Epidermal melanocyte (primary cell): ENCODE results near the gene MTFMT.
A peak's percentile ranks its signal among the peaks of the same experiment; 100 is the strongest.
"Not testable (repeated sequence)": the region's sequence is repeated elsewhere in the genome, so short reads cannot be mapped to it uniquely, and the experiment has no call there.

Source experiments
- DNase-seq: peaks from one replicate; pipeline ENCODE4 v3.0.0; 2011; ENCODE audit warnings: low spot score; ENCODE audit not compliant: insufficient read length

Gene MTFMT

GRCh38 chr15:65060641-65061397 is 31.4 kb upstream of the MTFMT start:
- DNase-seq = no peak

GRCh38 chr15:65059931-65060596 is 30.6 kb upstream of the MTFMT start:
- DNase-seq = no peak

DNA sequence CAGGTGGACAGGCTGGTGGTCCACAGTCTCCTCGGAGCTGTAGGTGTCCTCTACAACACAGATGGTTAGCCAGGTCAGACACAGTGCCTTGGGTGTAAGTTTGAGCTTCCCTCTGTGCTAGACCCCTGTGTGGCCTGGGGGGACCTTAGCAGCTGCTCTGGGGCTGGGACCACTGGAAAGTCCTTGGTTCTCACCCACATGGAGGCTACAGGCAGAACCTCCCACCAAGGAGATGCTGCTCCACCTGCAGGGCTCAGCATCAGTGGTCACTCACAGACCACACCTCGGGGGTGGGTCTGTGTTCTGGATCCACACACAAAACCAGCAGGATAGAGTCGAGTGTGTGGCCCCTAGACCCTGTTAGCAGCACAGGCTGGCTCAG is 29.9 kb upstream of the MTFMT start:
- no peak for DNase-seq

GRCh38 chr15:65058394-65059368 is 29.2 kb upstream of the MTFMT start:
- DNase-seq = no peak

DNA sequence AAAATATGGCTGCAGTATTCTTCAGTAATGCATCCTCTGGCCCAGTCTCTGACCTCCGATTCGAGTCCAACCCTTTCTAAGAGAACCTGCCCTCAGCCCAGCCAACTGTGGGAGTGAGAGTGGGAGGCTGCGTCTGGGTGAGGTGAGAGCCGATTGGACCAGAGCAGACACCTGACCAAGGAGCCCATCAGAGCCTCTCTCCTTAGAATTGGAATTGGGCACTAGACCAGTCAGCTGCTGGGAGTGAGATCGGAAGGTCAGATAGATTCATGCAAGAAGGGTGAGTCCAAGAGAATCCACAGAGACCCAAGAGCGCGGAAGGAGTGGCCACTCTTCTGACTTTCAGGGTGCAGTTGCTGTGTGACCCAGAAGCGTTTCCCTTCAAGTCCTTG is 28.1 kb upstream of the MTFMT start:
- DNase-seq = no peak

DNA sequence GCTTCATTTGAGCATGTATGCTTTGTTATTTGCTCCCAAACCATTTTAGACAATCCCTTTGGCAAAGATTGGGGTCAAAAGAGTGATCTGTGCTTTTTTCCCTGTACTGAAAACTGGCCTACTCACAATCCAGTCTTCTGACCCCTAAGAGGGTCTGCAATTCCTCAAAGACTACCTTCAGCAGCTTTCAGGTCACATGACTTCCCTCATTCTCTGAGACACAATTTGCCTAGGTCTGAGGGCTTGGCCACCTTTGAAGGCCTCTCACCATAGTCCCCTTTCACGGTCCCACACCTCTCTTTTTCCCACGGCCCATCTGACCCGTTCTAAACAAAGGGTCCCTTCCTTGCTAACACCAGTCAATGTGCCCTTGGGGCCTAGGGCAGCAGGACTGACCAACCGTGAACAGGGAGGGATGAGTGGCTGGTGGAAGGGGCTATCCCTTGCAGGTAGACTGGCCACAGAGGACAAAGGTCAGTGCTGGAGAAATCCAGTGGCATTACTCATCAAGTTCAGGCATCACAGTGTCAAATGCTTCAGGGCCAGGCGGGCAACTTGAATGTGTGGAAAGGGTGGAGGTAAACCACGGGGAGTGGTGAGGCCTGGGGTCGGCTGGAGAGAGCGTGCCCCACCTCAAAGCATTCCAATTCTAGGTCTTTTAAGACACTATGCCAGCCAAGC is 27.6 kb upstream of the MTFMT start:
- no peak for DNase-seq

GRCh38 chr15:65056106-65056505 is 26.7 kb upstream of the MTFMT start:
- no peak for DNase-seq

DNA sequence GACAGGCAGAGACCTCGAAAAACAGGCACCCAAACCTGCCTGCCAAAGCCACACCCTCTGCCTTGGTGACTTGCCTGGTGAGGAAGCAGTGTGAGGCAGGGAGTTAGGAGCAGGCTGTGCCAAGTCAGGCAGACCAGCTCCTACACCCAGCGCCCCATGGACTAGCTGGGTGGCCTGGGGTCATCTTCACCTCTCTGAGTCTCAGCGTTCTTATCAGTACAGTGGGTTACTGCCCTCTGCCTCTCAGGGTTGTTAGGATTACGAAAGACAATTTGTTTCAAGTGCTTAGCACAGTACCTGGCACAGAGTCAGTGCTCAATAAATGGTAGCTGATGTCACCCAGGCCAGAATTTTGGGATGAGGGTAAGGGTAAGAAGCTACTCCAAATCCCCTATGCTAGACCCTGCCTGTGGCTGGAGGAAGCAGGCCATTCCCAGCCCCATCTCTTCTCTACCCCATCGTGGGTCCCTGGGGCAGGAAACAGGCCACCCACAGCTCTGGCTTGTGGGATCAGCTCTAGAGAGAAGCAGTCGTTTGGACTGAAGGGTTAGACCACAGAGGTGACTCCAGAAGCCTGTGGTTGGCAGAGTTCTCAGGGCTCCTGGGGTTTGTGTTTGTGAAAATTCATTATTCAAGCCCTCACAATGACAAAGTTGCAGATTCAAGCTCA is 25.9 kb upstream of the MTFMT start:
- DNase-seq = no peak

- DNase-seq = peak; percentile 80
Measured at GRCh38 chr15:65054333-65055200, 25.1 kb upstream of the MTFMT start.

DNA sequence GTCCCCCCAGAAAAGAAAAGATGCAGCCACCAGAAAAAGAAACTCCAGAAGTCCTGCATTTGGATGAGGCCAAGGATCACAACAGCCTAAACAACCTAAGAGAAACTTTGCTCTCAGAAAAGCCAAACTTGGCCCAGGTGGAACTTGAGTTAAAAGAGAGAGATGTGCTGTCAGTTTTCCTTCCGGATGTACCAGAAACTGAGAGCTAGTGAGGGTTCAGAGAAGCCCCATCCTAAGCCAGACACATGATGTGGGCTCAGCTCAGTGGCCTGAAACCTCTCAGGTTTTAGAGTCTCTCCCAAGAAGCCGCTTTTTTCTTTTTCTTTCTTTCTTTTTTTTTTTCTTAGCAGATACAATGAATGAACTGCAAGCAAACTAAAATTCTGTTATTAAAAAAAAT is 23.5 kb upstream of the MTFMT start:
- DNase-seq = no peak

DNA sequence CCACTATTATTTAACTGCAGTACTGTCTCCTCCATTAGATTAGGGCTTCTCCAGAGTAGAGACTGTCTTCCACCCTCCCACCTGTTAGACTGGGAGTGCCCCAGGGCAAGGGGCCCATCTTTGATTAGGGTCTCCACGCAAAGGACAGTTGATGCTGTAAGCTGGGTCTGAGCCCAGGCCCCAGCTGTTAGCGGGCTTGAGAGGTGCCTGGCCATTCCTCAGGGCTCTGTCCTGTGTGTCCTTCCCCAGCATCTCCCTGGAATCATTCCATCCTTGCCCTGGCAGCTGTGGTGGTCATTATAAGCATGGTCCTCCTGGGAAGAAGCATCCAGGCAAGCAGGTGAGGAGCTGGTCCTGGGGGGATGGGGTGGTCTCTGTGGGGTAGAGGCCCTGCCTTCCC is 21.8 kb upstream of the MTFMT start:
- no peak for DNase-seq

- DNase-seq = no peak
Measured at GRCh38 chr15:65050270-65050669, 20.8 kb upstream of the MTFMT start.

DNA sequence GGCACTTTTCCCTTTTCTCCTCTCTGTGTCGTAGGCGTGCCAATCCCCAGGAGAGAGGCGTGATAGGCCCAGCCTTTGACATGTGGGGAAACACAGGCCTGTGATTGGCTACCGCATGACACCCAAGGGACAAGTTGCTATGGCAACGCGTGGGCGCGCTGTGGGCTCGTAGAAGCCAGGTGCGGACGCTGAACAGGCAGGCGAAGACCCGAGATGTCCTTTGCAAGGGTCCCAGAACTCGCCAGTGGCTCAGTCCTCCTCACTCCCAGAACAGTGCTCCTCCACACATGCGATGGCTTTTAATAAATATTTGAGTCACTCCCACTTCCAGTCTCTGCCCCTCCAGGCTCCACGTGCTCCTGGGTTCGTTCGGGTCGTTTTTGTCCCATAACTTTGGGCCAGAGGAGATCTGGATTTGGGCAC is 20.0 kb upstream of the MTFMT start:
- peak; percentile 98 for DNase-seq

DNA sequence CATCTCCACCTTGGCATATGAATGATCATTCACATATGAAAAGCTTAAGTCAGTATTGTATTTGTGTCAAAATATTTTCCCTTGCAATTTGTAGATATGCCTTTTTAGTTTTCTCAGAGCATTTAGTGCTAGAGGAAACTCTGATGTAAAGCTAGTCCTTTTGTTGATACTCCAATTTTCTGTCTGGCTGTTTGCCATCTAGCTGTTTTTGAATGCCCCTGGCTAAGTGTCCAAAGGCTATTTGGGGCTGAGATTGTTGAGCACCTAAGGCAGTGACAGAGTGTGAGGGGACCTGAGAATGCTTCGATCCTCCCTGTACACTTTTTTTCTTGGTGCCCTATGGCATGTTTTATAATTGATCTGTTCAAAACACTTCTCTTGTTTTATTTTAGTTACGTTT is 18.8 kb upstream of the MTFMT start:
- DNase-seq = no peak

- DNase-seq = no peak
Measured at GRCh38 chr15:65044724-65045481, 15.5 kb upstream of the MTFMT start, which contains the start of gene SLC51B. TSS of gene SLC51B (plus strand) at chr15:65045387. CDS start at chr15:65050005, 4,618 bp downstream.

- not testable (repeated sequence) for DNase-seq
Measured at GRCh38 chr15:65044218-65044617, 14.8 kb upstream of the MTFMT start.

GRCh38 chr15:65042776-65043327 is 13.4 kb upstream of the MTFMT start:
- DNase-seq = no peak

- no peak for DNase-seq
Measured at GRCh38 chr15:65041787-65042186, 12.3 kb upstream of the MTFMT start.

DNA sequence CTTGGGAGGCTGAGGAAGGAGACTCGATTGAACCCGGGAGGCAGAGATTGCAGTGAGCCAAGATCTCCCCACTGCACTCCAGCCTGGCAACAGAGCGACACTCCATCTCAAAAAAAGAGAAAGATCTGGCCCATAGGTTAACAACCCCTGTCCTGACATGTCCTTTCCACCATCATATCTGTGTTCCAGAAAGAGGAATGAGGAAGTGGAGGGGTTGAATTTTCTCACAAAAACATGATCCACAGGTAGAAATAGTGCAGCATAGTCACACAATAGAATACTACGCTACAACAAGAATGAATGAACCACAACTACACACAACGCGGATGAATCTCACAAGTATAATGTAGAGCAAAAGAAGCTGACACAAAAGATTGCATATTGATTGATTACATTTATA is 11.0 kb upstream of the MTFMT start:
- no peak for DNase-seq
